ENCODE measurements around the gene CYTH4.

Gene CYTH4

DNA sequence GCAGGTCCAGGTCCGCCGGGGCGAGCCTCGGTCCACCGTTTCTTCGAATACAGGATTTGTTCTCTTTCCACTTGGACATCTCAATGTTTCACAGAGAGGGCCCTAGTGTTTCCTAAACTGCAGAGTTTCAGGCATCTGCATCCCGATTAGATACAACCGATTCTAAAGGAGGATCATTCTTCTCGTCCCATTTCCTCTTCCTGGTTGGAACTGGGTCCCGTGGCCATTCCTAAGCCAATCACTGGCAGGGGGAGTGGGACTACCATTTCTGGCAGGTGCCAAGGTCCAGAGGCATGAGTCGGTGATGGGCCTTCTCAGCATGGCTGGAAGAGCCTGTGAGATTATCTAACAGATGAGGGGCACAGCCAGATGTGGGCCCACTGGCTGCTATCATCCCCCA lies 76.1 kb downstream of the CYTH4 start:
- POLR2A ChIA-PET = interaction anchor here (0.6 kb wide), 1 partner anchor 79 kb away, joined by 3 read pairs; no protein-coding TSS in a partner anchor
- no peak for DNase-seq (ENCODE audit: extremely low spot score)
- CTCF ChIA-PET = no interaction called here
- TF ChIP-seq L3MBTL2 (conservative IDR thresholded peaks at IDR 0.05) (no peak), FOXA1 (IDR thresholded peaks at IDR 0.05) (no peak), ZNF384 (IDR thresholded peaks at IDR 0.05) (no peak), SUZ12 (IDR thresholded peaks at IDR 0.05) (no peak), LEF1 (IDR thresholded peaks at IDR 0.05; ENCODE audit: borderline replicate concordance) (no peak), SP1 (IDR thresholded peaks at IDR 0.05) (no peak), CTBP1 (IDR thresholded peaks at IDR 0.05; ENCODE audit: borderline replicate concordance) (no peak), FOXM1 (IDR thresholded peaks at IDR 0.05; ENCODE audit: borderline replicate concordance) (no peak), TARDBP (IDR thresholded peaks at IDR 0.05) (no peak), ARNT (IDR thresholded peaks at IDR 0.05) (no peak), HDGF (IDR thresholded peaks at IDR 0.05; ENCODE audit: borderline replicate concordance) (no peak), BHLHE40 (IDR thresholded peaks at IDR 0.05; ENCODE audit: borderline replicate concordance) (no peak)
- TF ChIP-seq, protein P1, sequence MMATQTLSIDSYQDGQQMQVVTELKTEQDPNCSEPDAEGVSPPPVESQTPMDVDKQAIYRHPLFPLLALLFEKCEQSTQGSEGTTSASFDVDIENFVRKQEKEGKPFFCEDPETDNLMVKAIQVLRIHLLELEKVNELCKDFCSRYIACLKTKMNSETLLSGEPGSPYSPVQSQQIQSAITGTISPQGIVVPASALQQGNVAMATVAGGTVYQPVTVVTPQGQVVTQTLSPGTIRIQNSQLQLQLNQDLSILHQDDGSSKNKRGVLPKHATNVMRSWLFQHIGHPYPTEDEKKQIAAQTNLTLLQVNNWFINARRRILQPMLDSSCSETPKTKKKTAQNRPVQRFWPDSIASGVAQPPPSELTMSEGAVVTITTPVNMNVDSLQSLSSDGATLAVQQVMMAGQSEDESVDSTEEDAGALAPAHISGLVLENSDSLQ (IDR thresholded peaks at IDR 0.05) = no peak

DNA sequence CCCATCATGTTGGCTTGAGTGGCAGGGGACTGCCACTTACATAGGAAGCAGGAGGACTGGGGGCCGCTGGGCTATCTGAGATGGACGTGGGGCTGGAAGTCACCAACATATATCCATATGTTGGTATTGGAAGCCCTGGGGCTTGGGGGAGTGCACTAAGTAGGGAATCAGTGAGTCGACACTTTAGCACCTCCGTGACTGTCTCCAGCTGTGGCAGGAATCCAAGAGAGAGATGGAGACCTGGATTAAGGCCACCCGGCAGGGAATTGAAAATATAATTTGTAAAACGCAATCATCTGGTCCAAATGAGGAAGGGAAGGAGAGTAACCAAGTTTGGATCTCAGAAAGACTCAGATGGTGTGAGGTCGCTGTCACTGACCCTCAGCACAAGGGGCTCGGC lies 76.6 kb downstream of the CYTH4 start:
- TF ChIP-seq LEF1 (IDR thresholded peaks at IDR 0.05; ENCODE audit: borderline replicate concordance) (no peak), SP1 (IDR thresholded peaks at IDR 0.05) (no peak), ELF4 (IDR thresholded peaks at IDR 0.05) (no peak), TARDBP (IDR thresholded peaks at IDR 0.05) (no peak)
- TF ChIP-seq, protein P1 (IDR thresholded peaks at IDR 0.05) = no peak
- no peak for DNase-seq (ENCODE audit: extremely low spot score)
- ChIA-PET CTCF (no interaction called here), POLR2A (interaction anchor here (0.6 kb wide), 1 partner anchor 78 kb away, joined by 3 read pairs; no protein-coding TSS in a partner anchor)

DNA sequence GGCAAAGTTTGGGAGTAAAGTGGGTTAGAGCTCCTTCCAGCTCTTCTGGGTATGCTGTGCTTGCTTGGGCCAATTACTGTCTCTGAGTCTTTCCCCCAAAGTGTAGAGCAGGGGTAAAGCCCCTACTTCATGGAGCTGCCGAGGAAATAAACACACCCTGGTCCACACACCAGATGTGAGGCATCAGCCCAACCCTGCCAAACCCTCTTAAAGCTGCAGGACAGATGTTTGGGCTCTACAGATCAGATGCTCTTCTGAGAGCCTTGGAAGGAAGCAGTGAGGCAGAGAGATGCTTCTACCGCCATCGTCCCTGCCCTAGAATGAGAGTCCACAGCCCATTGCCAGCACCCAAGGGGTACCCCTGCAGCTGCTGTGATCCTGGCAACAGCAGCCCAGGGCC lies 80.3 kb downstream of the CYTH4 start:
- POLR2A ChIA-PET = no interaction called here
- TF ChIP-seq FOXA1 (IDR thresholded peaks at IDR 0.05) (no peak), ZNF384 (IDR thresholded peaks at IDR 0.05) (no peak), FOXM1 (IDR thresholded peaks at IDR 0.05; ENCODE audit: borderline replicate concordance) (no peak), LEF1 (IDR thresholded peaks at IDR 0.05; ENCODE audit: borderline replicate concordance) (no peak), FOXK2 (IDR thresholded peaks at IDR 0.05) (no peak), SP1 (IDR thresholded peaks at IDR 0.05) (no peak), ARNT (IDR thresholded peaks at IDR 0.05) (no peak), SUZ12 (IDR thresholded peaks at IDR 0.05) (no peak), BHLHE40 (IDR thresholded peaks at IDR 0.05; ENCODE audit: borderline replicate concordance) (no peak), NFRKB (IDR thresholded peaks at IDR 0.05) (no peak), L3MBTL2 (conservative IDR thresholded peaks at IDR 0.05) (no peak), TARDBP (IDR thresholded peaks at IDR 0.05) (no peak), CTBP1 (IDR thresholded peaks at IDR 0.05; ENCODE audit: borderline replicate concordance) (no peak), ELF4 (IDR thresholded peaks at IDR 0.05) (no peak)
- TF ChIP-seq, protein P1 (IDR thresholded peaks at IDR 0.05) = no peak
- DNase-seq (ENCODE audit: extremely low spot score) = no peak
- CTCF ChIA-PET = no interaction called here

DNA sequence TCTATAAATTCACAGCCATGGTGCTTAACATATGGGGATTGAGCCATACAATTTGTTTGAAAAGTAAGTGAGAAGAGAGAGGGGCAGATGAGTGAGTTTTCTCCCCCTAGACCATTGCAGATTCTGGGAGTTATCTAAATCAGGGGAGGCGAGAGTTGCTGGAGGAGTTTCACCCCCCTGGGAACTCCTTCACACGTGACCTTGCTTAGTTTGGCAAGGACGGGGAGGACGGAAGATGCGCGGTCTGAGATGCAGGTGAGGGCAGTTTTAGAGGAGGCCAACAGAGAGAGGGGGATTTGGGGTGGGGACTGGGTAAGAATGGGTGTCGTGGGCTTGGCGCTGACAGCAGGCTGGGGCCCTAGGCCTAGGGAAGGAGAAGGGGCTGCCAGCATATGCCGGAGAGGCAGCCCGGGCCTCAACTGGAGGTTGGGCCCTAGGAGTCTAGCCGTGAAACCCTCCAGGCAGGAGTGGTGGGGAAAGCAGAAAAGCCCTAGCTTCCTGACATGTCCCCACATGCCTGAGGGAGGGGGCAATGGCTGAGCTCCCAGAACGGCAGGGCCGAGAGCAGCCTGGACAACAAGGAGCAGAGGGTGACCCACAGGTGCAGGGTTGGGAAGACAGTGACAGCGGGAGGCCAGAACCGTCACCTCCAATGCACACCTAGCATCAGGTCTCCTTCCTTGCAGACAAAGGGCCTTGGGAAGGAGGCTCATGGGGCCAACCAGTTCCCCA lies 81.1 kb downstream of the CYTH4 start:
- no peak for DNase-seq (ENCODE audit: extremely low spot score)
- ChIA-PET CTCF (no interaction called here), POLR2A (no interaction called here)
- TF ChIP-seq SUZ12 (IDR thresholded peaks at IDR 0.05) = no peak
- no peak for TF ChIP-seq ELF4 (IDR thresholded peaks at IDR 0.05)
- TF ChIP-seq FOXM1 (IDR thresholded peaks at IDR 0.05; ENCODE audit: borderline replicate concordance) = no peak
- no peak for TF ChIP-seq TARDBP (IDR thresholded peaks at IDR 0.05)
- TF ChIP-seq, protein P1 (IDR thresholded peaks at IDR 0.05) = no peak
- TF ChIP-seq HDGF (IDR thresholded peaks at IDR 0.05; ENCODE audit: borderline replicate concordance) = no peak
- TF ChIP-seq ZNF384 (IDR thresholded peaks at IDR 0.05) = no peak
- no peak for TF ChIP-seq LEF1 (IDR thresholded peaks at IDR 0.05; ENCODE audit: borderline replicate concordance)
- TF ChIP-seq FOXA1 (IDR thresholded peaks at IDR 0.05) = no peak
- no peak for TF ChIP-seq ARNT (IDR thresholded peaks at IDR 0.05)
- no peak for TF ChIP-seq NFRKB (IDR thresholded peaks at IDR 0.05)
- no peak for TF ChIP-seq SP1 (IDR thresholded peaks at IDR 0.05)
- no peak for TF ChIP-seq CTBP1 (IDR thresholded peaks at IDR 0.05; ENCODE audit: borderline replicate concordance)
